Psoas muscle (tissue), 8 donors: Measurements from ENCODE around the gene UGT1A10. TPM values are rescaled to one million over a fixed set of nuclear protein-coding genes. Genes with fewer than 3 reads are reported as not detected.

Experiments
- ATAC-seq, 4 donors: fragments of 200-7000 bp; cut with Tn5 transposase; one replicate each; pipeline ENCODE4 v1.9.1; 2020; ENCODE audit warnings: moderate library complexity in 3 of 4, mild to moderate bottlenecking in 2 of 4
- DNase-seq, 2 donors: peaks; one replicate each; pipeline ENCODE4 v3.0.0-alpha.2; 2020
- H3K27ac ChIP-seq: fragments of 200-600 bp; one replicate; pipeline ENCODE4 v1.8.0; 2022
- H3K27me3 ChIP-seq, 3 donors: fragments of 200-600 bp in 1 of 3; one replicate each; pipeline versions ENCODE4 v1.6.1 to v1.8.0; 2013 to 2022; ENCODE audit warnings: low read length in 2 of 3, mild to moderate bottlenecking in 2 of 3, moderate library complexity in 1 of 3; ENCODE audit not compliant: insufficient read depth in 3 of 3
- H3K36me3 ChIP-seq, 2 donors: fragments of 200-600 bp in 1 of 2; one replicate each; pipeline versions ENCODE4 v1.6.1 to v1.8.0; 2013 to 2022; ENCODE audit warnings: low read depth in 1 of 2, mild to moderate bottlenecking in 1 of 2, moderate library complexity in 1 of 2; ENCODE audit not compliant: insufficient read depth in 1 of 2
- H3K4me1 ChIP-seq: fragments of 200-600 bp; one replicate; pipeline ENCODE4 v1.8.0; 2022
- H3K4me3 ChIP-seq: fragments of 200-600 bp; one replicate; pipeline ENCODE4 v1.8.0; 2022; ENCODE audit warnings: mild to moderate bottlenecking
- H3K9me3 ChIP-seq: fragments of 200-600 bp; one replicate; pipeline ENCODE4 v1.8.0; 2022
- WGBS, 3 donors: extraction: QIAGEN DNeasy Blood & Tissue Kit; methylation state at CpG; one replicate each; pipeline versions ENCODE4 v1.1.6 to v1.1.7; 2013; 5-methylcytosine and 5-hydroxymethylcytosine counted together
- intact Hi-C, 2 donors: fragments of 100-400 bp; cut with DNase I; formaldehyde crosslinking; loops; one replicate each; pipeline versions ENCODE4 v1.11.0 to v1.14.2; 2022
- polyA plus RNA-seq, 3 donors: library from polyadenylated mRNA; stranded (reverse); fragments of 200-250 nt; gene quantifications; one replicate each; pipeline ENCODE4 v1.2.3, GENCODE V29; 2013
- total RNA-seq, 4 donors: library from RNA; stranded (reverse); fragmentation: NEBNext Ultra II Directional in 2 of 4; extraction: Animal tissue kit (Norgen Biotek cat#: 25700) in 2 of 4; gene quantifications; one replicate each; pipeline versions ENCODE4 v1.2.1 to v1.2.4, GENCODE V29; 2021 to 2023
- TF ChIP-seq, protein P1 (sequence below): fragments of 200-600 bp; IDR thresholded peaks from one replicate; pipeline ENCODE4 v1.8.0; 2022; ENCODE audit warnings: antibody characterized with exemption
- donor health status: healthy with polysubstance abuse.
- donor health status: DM: no; HTN: no; CAD: no; lungs with moderate emphysema.
- donor health status: Bipolar disorder and iron deficiency.
- donor health status: healthy.
- donor health status: DM: yes; HTN: yes; CAD: no.
- donor health status: DM: no; HTN: no; CAD: no.
- donor health status: DM: no; HTN: no; CAD: no.
- donor health status: DM: yes; HTN: yes; CAD: no.

UGT1A10 gene
- total and polyA plus RNA-seq, 7 donors = 0.03 TPM; not detected in 6

DNA sequence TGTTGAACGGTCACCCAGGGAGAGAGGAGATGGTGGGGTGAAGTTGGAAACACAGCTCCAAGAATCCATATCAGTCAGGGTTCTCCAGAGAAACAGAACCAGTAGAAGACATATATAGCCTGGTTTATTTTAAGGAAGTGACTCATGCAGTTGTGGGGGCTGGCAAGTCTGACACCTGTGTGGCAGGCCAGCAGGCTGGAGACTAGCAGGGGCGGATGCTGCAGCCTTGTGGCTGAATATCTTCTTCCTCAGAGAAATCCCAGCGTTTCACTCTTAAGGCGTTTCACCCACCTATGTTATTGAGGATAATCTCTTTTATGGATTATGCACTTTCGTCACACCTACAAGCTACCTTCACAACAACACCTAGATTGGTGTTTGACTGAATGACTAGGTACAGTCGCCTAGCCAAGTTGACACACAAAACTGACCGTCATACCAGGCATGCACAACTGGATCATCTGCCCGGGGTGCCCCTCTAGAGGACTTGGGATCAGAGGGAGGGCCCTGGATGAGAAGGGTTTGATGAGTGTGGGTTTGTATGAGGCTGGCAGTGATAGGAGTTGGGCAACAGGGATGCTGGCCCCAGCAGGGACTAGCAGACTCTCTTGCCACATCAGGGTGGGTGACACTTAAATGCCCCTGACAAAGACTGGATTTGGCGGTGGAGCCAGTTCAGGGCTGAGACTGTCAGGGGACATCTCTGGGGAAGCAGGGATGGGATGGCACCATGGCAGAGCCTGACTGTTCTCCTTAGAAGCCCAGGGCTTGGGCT lies 165.3 kb downstream of the UGT1A10 start:
- ATAC-seq = no peak
- WGBS, 3 donors = 76 to 80% (median 80%) methylated on average over 9 of the region's 9 CpGs

DNA sequence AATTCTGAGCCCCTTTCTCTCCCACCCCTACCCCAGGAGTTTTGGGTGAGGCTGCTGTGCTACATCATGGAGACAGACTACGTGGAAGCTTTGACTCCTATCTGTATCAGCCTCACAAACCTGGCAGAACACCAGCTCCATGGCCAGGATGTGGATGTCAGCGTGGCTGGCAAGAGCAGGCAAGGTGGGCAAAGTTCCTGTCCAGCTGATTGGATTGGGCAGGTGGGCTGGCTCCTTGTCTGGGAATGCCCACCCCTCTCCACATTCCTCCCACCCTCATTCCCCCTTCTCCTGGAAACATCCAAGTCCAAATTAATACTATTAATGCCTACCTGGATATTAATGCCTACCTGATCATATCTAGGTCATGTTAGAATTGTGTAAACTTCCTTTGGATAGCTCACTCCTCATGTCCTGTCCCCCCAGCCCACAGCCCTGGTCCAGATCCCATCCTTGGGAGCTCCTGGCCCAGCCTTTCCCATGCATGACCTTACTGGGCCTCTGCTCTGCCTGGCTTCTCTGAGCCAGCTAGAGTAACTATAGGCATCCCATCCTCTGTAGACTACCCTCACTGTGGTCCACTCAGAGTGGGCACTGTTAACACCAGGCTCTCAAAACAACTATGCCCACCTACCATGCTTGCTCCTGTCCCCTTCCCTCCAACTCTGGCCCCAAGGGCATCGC lies 166.0 kb downstream of the UGT1A10 start:
- no peak for DNase-seq
- Histone ChIP-seq H3K4me3 (no peak overlapping the region), H3K9me3 (no peaks in the 10 kb centered on the region), H3K27me3 (no peaks in the 10 kb centered on the region), H3K4me1 (no peaks in the 10 kb centered on the region), H3K36me3 (no peaks in the 10 kb centered on the region), H3K27ac (no peak overlapping the region)
- intact Hi-C loops = no loop called here
- ATAC-seq = no peak
- 66 to 70% (median 68%) methylated on average over 3 of the region's 3 CpGs for WGBS, 3 donors
- TF ChIP-seq, protein P1, sequence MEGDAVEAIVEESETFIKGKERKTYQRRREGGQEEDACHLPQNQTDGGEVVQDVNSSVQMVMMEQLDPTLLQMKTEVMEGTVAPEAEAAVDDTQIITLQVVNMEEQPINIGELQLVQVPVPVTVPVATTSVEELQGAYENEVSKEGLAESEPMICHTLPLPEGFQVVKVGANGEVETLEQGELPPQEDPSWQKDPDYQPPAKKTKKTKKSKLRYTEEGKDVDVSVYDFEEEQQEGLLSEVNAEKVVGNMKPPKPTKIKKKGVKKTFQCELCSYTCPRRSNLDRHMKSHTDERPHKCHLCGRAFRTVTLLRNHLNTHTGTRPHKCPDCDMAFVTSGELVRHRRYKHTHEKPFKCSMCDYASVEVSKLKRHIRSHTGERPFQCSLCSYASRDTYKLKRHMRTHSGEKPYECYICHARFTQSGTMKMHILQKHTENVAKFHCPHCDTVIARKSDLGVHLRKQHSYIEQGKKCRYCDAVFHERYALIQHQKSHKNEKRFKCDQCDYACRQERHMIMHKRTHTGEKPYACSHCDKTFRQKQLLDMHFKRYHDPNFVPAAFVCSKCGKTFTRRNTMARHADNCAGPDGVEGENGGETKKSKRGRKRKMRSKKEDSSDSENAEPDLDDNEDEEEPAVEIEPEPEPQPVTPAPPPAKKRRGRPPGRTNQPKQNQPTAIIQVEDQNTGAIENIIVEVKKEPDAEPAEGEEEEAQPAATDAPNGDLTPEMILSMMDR = no peak

More for the DNA sequence above, 165.3 kb downstream of the UGT1A10 start:
- Histone ChIP-seq H3K27ac (no peak overlapping the region), H3K4me1 (no peaks in the 10 kb centered on the region), H3K27me3 (no peaks in the 10 kb centered on the region), H3K36me3 (no peaks in the 10 kb centered on the region), H3K9me3 (no peaks in the 10 kb centered on the region), H3K4me3 (no peak overlapping the region)
- no peak for DNase-seq
- TF ChIP-seq, protein P1 = no peak
- intact Hi-C loops = no loop called here

DNA sequence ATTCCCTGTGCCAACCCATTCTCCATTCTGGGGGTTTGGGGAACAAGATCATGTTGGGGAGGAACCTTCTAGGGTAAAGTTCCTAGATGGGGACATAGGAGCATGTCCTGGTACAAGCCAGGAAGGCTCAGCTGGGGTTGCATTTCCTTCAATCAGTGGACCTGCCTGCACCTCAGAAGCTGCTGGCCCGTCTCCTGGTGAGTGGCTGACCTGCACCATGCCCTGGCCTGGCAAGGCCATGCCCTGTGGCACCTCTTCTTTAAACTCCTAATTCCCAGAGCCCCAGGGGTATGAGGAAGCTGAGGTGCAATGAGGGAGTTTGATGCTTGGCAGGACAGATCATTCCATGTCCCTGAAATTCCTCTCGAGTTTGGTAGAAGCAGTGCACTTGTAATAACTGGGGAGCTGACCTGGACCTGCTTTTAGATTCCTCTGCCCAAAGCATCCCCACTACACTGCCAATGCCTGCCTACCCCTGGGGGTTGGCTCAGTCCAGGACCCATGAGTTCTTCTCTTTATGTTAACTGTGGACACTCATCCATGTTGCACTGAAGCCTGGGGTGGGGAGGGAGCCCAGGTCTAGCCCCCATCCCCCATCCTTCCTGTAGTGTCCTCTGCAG lies 167.2 kb downstream of the UGT1A10 start:
- no peaks in the 10 kb centered on the region for H3K4me1 ChIP-seq
- TF ChIP-seq, protein P1 = no peak
- ATAC-seq (no peak), DNase-seq (no peak)
- H3K4me3 ChIP-seq = no peak overlapping the region
- no peaks in the 10 kb centered on the region for H3K9me3 ChIP-seq
- H3K27ac ChIP-seq = no peak overlapping the region
- intact Hi-C loops = no loop called here
- no peaks in the 10 kb centered on the region for H3K36me3 ChIP-seq
- H3K27me3 ChIP-seq = no peaks in the 10 kb centered on the region
- WGBS, 3 donors = 61 to 63% (median 62%) methylated on average over 2 of the region's 2 CpGs

DNA sequence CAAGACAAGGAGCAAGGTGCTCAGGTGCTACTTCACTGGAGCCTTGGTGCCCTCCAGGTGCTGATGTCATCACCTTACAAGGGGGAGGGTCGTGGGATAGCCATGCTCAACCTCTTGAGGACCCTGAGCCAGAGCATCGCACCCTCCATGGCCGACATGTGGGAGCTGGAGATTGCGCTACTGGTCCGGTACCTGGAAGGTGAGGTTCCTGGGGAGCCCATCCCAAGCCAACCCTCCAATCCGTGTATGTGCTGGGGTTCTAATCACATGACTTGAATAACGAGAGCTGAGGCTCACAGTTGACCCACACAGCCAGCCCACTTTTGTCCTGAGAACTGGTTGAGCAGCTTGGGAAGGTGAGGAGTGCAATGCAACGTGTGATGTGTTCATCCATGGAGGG lies 167.7 kb downstream of the UGT1A10 start:
- DNase-seq = no peak
- Histone ChIP-seq H3K4me3 (no peak overlapping the region), H3K27me3 (peaks cover 0 to 3% (median 0%) of the 10 kb centered on the region in 3 donors), H3K36me3 (no peaks in the 10 kb centered on the region), H3K9me3 (no peaks in the 10 kb centered on the region), H3K4me1 (no peaks in the 10 kb centered on the region), H3K27ac (no peak overlapping the region)
- intact Hi-C loops = no loop called here
- 60 to 76% (median 65%) methylated on average over 8 of the region's 8 CpGs for WGBS, 3 donors
- ATAC-seq = no peak
- TF ChIP-seq, protein P1 = no peak
